ENCODE results near the gene CD19. TPM values are rescaled to one million over a fixed set of nuclear protein-coding genes. Genes with fewer than 3 reads are reported as not detected.
"Not testable (repeated sequence)": the region's sequence is repeated elsewhere in the genome, so short reads cannot be mapped to it uniquely, and the experiment has no call there.

The CD19 gene
- total RNA-seq, 1 donor from 2014 or later: not detected

DNA sequence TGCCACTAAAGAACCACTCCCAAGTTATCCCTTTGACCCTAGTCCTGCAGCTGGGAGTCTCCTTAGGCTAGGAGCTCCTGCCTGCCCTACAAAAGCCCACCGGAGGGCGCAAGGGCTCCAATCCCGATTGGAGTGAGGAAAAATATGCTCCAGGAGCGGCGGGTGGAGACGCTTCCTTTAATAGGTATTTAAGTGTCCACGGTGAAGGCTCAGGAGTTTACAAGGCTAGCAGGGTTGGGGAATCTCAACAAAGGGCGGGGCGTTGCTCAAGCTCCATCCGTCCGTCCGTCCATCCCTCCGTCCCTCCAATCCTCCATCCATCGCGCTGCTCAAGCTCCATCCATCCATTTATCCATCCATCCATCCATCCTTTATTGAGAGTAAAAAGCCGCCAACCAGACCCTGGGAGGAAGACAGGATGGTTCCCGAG is 42.3 kb downstream of the CD19 start:
- DNase-seq (ENCODE audit: low spot score): no peak
- intact Hi-C loops (cut with DNase I): no loop called here

DNA sequence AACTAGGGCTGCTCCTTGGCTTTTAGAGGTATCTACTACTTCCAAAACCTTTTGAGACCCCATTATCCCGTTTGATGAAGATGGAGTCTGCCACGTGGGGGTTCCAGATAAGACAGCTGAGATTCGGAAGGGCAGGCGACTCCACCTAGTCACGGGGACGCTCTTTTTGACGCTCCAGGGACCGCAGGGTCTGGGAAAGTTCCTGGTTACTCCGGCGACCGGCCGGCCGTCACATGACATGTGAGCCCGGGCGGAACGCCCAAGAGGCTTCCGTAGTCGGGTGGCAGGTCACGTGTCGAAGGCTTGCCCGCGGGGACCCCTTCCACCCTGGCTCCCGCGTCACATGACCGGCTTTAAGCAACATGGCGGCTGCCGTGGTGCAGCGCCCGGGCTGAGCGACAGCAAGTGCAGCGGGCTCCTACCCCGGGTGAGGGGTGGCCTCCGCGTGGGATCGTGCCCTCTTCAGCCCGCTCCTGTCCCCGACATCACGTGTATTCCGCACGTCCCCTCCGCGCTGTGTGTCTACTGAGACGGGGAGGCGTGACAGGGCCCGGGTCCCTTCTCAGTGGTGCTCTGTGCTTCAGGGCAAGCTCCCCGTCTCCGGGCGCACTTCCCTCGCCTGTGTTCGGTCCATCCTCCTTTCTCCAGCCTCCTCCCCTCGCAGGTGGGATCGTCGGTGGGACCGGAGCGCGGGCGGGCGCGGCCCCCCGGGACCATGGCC is 42.8 kb downstream of the CD19 start, which contains the start of gene SPNS1:
TSS of gene SPNS1 (plus strand) at position 342 of the 721 bp plus-strand sequence. CDS start at position 716, 374 bp downstream.
- intact Hi-C loops (cut with DNase I): no loop called here
- DNase-seq (ENCODE audit: low spot score): peak; percentile 99

DNA sequence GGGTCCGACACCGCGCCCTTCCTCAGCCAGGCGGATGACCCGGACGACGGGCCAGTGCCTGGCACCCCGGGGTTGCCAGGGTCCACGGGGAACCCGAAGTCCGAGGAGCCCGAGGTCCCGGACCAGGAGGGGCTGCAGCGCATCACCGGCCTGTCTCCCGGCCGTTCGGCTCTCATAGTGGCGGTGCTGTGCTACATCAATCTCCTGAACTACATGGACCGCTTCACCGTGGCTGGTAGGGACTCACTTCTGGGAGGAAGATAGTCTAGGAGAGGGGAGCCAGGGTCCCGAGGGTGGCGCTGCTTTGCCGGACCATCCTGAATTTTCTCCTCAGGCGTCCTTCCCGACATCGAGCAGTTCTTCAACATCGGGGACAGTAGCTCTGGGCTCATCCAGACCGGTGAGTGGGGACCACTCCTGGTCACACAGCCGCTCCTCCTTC is 43.4 kb downstream of the CD19 start:
- DNase-seq (ENCODE audit: low spot score): no peak
- intact Hi-C loops (cut with DNase I): no loop called here

DNA sequence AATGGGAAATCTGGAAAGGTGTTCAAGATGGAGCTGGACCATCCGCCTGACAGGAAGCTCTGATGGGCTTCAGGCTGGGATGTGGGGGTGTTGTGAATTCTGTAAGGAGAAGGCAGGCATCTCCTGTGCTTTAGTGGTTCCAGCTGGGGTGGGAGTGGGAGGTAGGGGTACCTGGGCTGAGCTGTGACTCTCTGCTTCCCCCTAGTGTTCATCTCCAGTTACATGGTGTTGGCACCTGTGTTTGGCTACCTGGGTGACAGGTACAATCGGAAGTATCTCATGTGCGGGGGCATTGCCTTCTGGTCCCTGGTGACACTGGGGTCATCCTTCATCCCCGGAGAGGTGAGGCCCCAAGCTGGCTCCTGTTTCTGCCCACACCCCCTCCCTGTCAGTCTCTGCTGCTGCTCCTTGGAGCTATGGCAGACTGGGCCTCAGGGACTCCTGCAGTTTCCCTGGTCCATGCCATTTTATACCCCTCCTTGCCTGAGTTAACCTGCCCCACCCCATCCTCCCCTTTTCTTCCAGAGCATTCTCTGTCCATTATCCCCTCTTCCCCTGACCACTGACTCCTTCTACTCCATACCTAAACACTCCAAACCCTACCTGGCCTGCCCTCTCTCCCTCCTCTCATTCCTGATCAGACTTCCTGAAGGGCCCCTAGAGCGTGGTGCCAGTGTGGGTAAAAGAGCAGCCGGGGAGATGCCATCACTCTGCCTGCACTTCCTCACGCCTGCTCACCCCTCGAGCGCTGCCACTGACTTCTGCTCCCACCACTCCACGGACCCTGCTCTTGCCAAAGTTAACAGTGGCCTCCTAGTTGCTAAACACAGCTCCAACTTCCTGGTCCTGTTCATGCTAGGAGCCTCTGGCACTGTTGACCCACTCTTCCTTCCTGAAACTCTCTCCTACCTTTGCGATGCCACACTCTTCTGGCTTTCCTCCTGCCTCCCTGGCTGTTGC is 46.2 kb downstream of the CD19 start:
- no peak for DNase-seq (ENCODE audit: low spot score)
- intact Hi-C loops (cut with DNase I): no loop called here

DNA sequence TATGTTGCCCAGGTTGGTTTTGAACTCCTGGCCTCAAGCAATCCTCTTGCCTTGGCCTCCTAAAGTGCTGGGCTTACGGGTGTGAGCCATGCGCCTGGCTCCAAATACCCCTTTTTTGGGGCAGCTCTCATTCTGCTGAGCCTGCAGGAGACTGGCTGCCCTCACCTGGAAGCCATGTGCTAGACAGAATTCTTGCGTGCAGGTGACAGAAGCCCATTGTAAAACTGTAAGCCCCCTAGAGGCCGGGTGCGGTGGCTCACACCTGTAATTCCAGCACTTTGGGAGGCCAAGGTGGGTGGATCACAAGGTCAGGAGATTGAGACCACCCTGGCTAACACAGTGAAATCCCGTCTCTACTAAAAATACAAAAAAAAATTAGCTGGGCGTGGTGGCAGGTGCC is 48.6 kb downstream of the CD19 start:
- intact Hi-C loops (cut with DNase I): not testable (repeated sequence)

DNA sequence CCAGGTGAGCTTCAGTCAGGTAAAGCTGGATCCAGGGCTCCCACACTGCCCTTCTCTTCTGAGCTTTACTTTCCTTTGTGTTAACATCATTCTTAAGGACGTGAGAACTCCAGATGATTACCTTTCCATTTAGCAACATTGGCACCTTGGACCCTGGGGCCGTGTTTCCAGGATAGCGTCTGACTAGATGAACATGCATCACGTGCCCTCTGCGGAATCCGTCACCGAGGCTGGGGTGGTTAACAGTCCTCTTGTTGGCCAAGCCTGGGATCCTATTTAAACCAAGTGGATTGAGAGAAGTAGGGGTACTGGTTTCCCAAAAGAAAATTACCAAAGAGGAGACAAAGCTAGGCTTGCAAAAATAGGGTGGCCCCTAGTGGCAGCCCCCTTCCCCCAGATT is 49.2 kb downstream of the CD19 start:
- intact Hi-C loops (cut with DNase I): no loop called here
- no peak for DNase-seq (ENCODE audit: low spot score)

More for the DNA sequence above, 48.6 kb downstream of the CD19 start:
- DNase-seq (ENCODE audit: low spot score): not testable (repeated sequence)

DNA sequence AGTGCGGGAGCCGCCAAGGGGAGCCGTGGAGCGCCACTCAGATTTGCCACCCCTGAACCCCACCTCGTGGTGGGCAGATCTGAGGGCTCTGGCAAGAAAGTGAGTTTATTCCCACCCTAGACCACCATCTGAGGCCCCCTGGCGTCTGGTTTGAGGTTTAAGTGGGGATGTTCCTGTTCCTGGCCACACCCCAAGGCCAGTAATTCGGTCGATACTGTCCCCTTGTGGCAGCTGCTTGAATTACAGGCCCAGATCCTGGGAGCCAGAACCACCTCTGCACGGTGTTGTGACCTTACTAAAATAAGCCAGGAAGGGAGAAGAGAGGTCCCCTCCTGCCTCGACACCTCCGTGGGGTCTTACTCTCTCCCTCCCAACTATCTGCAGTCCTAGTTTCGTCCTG is 49.7 kb downstream of the CD19 start:
- intact Hi-C loops (cut with DNase I): no loop called here
- no peak for DNase-seq (ENCODE audit: low spot score)

DNA sequence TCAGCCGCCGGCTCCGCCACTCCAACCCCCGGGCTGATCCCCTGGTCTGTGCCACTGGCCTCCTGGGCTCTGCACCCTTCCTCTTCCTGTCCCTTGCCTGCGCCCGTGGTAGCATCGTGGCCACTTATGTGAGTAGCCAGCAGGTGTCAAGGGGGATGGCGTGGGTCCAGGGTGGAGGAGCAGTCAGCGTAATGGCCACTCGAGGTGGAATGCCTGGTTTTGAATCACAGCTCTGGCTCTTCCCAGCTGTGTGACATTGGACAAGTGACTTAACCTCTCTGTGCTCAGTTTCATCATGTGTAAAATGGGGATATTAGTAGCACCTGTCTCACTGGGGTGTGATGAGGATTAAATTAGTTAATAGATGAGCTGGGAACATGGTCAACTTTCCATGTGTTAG is 50.6 kb downstream of the CD19 start:
- no peak for DNase-seq (ENCODE audit: low spot score)
- intact Hi-C loops (cut with DNase I): no loop called here

DNA sequence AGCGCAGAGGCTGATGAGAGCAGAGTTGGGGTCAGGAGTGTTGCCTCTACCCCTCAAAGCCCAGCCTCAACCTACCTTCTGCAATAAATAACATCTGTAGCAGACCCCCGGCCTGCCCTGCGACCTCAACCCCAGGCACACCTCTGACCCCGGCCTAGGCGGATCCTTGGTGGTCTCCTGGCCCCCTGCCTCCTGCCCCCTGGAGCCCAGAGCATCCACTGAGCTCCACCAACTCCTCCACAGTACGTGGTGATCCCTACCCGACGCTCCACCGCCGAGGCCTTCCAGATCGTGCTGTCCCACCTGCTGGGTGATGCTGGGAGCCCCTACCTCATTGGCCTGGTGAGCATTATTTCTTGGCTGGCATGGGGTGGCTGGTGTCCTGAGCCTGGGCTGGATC is 51.2 kb downstream of the CD19 start:
- intact Hi-C loops (cut with DNase I): no loop called here
- DNase-seq (ENCODE audit: low spot score): no peak

DNA sequence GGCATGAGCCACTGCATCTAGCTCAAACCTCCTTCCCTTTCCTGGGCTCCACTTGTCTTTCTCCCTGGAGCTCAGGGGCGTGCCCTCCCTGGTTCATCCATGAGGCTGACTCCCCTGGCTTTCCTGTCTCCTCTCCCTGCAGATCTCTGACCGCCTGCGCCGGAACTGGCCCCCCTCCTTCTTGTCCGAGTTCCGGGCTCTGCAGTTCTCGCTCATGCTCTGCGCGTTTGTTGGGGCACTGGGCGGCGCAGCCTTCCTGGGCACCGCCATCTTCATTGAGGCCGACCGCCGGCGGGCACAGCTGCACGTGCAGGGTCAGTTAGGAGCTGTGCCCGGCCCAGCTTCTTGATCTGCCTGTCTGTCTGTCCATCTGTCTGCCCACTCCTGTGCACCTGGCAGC is 51.9 kb downstream of the CD19 start:
- DNase-seq (ENCODE audit: low spot score): no peak
- intact Hi-C loops (cut with DNase I): no loop called here

DNA sequence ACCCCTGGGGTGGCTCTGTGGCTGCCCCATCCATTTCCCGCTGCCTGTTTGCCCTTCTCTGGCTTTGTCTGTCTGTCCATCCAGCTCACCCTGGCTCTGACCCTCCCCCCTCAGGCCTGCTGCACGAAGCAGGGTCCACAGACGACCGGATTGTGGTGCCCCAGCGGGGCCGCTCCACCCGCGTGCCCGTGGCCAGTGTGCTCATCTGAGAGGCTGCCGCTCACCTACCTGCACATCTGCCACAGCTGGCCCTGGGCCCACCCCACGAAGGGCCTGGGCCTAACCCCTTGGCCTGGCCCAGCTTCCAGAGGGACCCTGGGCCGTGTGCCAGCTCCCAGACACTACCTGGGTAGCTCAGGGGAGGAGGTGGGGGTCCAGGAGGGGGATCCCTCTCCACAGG is 52.3 kb downstream of the CD19 start:
- intact Hi-C loops (cut with DNase I): no loop called here
- no peak for DNase-seq (ENCODE audit: low spot score)

DNA sequence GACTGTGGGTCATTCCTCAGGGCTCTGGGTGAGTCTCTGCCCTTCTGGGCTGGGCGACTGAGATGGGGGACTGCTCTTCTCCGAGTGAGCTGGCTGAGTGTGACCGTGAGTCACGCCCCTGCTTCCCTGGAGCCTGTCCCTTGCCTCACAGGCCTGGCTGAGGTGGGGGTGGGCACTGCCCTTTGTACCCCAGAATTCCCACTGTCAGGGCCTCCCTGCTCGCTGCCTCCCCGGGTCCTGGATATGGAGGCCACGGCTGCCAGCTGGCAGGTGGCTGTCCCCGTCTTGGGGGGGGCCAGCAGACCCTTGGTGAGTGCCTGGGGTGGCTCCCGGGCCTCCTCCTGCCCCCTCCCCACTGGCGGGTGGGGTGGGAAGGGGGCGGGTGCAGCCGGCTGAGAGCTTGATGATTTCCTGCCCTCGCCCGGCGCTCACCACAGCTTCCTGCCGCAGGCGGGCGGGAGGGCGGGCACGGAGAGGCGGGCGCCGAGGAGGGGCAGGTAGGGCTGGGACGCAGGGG is 52.9 kb downstream of the CD19 start, which contains the start of gene LAT:
TSS of gene LAT (plus strand) at position 434 of the 517 bp plus-strand sequence. CDS start 366 bp downstream, outside the sequence.
- intact Hi-C loops (cut with DNase I): no loop called here
- DNase-seq (ENCODE audit: low spot score): no peak

DNA sequence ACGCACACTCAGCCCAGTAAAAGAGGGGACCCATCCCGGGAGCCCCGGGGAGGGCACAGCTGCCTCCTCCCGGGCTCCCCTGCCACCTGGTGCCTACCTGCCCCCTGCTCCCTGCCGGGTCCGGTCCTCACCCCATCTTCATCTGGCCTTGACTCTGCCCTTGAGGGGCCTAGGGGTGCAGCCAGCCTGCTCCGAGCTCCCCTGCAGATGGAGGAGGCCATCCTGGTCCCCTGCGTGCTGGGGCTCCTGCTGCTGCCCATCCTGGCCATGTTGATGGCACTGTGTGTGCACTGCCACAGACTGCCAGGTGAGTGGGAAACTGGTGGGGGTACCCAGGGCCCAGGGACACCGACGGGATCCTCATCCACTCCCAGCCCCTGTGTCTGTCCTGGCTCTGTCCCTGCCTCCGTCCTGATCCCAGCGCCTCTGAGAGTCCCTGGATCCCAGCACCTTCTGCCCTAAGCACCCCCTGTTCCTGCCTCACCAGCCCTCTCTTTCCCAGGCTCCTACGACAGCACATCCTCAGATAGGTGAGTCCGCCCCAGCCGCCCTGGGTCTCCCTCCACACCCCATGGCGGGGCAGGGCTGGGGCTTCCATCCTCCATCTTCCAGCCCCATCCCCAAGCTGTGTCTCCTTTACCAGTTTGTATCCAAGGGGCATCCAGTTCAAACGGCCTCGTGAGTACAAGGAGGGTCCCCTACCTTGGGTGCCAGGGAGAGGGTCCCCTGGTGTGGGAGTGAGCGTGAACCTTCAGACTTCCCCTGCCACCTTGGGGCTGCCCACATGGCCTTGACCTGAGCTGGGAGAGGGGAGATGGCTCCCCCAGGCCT is 53.7 kb downstream of the CD19 start:
- intact Hi-C loops (cut with DNase I): no loop called here
- no peak for DNase-seq (ENCODE audit: low spot score)

DNA sequence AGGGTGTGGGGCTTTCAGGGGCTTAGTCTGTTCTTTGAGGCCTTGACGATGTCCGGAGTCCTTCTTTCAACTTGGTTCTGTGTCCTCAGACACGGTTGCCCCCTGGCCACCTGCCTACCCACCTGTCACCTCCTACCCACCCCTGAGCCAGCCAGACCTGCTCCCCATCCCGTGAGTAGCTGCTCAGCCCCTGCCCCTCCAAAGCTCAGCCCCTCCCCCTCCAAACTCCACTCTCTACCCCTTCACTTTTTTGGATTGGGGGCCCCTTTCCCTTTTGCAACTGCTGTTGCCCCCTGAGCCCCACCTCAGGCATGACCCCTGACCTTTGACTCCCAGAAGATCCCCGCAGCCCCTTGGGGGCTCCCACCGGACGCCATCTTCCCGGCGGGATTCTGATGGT is 54.3 kb downstream of the CD19 start:
- DNase-seq (ENCODE audit: low spot score): no peak
- intact Hi-C loops (cut with DNase I): no loop called here

DNA sequence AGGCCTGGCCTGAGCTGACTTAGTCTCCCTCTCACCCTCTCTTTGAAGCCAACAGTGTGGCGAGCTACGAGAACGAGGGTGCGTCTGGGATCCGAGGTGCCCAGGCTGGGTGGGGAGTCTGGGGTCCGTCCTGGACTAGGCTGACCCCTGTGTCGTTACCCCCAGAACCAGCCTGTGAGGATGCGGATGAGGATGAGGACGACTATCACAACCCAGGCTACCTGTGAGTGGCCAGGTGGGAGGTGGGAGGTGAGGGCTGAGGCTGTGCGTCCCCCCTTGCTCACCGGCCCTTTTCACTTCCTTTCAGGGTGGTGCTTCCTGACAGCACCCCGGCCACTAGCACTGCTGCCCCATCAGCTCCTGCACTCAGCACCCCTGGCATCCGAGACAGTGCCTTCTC is 54.7 kb downstream of the CD19 start:
- intact Hi-C loops (cut with DNase I): no loop called here
- DNase-seq (ENCODE audit: low spot score): no peak

DNA sequence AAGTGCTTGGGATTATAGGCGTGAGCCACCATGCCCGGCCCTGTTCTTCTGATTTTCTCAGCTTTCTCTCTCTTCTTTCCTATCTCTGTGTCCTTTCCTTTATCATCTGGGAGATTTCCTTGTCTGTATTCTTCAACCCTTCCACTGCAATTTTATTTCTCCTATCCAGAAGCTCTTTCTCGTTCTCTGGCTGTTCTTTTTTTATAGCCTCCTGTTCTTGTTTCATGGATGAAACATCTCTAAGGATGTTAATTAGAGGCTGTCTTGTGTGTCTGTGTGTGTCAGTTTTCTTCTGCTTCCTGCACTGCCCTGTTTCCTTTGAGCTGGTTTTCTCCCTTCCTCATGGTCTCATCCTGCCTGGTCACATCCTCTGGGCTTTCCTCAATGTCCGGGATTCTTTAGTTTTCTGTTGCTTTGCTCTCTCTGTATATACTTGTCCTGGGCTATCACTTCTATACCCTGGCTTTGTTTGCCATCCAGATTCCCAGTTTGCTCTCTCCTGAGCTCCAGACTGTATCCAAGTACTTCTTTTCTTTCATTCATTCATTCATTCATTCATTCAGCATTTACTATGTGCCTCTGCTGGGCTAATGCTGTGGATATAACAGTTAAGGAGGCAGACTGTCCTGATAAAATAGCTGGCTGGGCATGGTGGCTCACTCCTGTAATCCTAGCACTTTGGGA is 55.5 kb downstream of the CD19 start:
- intact Hi-C loops (cut with DNase I): no loop called here
- no peak for DNase-seq (ENCODE audit: low spot score)
